CD4-positive, alpha-beta T cell treated with Interferon gamma for 1 hour (primary cell): ENCODE results near the gene ADCY4.
A peak's percentile ranks its signal among the peaks of the same experiment; 100 is the strongest.

Experiments
- DNase-seq: peaks from one replicate; pipeline ENCODE4 v3.0.0-alpha.2; 2020

The ADCY4 gene

DNA sequence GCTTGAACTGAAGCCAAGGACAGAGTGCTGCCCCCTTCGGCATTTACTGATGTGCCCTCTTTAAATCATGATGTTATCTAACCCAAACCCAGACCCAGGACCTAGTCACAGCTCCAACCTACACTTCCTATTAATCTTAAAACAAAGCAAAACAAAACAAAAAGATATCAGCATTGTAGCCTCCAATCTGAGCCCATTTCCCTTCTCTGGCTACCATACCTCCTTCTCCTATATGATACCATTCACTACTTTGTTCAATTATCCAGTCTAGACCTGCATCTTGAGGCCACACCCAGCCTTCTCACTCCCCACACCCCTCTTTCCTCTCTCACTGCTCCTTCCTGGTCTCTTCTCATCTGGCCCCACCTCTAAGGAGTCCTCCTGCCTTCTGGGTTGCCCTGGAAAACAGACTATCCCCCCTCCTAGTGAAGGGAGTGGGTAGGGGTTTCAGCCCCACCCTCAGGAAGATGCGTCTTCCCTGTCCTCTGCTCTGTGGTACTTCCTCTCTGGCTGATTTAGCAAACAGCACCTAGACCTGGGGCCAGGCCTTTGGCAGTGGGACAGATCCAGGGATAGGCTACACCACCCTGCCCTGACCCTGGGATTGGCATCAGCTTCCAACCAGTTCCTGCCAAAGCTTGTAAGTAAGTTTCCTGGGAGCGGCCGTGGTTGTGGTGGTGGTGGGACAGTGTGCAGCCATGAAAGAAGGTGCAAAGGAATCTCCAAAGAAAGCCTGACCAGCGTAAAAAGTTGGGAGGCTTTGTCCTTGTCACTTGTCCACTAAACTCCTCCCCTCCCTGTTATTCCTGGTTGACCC lies 20.3 kb downstream of the ADCY4 start:
- DNase-seq: no peak

DNA sequence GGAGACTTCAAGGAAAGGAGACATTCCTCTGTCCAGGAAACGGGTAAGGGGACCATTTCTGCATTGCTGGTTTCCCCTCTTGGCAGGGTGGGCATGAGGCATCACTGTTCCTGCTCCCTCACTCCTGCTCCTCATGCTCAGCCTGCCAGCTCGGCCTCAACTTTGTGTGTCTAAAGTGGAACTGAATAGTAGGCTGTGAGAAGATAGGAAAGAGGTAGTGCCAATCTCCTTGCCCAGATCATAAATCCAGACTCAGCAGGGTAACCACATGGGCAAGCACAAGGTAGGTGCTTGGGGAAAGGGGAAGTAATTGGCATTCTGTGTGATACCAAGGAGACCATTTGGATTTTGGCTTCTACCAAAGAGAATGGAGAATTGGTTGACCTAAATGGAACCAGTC lies 21.0 kb downstream of the ADCY4 start:
- no peak for DNase-seq

DNA sequence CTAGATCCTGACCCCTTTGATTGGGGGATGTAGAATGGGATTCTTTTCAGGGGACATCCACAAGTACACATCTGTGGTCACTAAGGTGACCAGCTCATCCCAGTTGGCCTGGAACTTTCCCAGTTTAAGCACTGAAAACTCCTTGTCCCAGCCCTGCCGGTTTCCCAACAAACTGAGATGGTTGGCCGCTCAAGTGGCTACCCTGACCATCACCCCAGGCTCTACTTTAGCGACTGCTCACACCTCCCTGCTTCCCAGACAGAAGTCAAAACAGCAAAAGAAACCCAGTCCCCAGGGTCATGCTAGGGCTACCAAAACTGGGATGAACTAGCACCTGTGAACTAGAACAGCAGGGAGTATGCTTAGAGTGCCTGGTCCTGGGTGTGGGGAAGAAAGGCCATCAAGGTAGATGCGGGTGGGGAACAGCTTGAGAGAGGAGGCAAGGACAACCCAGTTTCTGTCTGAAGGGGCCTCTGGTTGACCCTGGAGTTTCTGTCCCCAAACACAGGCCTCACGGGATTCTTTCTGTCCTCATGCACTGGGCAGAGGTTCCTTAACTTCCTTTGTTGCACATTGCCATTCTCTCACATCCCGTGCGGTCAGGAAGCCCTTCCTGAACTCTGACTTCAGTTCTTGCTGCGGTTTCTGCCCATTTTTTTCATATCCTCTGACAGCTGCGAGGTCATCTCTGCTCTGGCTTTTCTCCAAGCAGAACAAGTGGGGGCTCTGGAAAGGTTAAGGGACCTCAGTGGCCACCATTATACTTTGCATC lies 21.9 kb downstream of the ADCY4 start:
- peak; percentile 46 for DNase-seq

DNA sequence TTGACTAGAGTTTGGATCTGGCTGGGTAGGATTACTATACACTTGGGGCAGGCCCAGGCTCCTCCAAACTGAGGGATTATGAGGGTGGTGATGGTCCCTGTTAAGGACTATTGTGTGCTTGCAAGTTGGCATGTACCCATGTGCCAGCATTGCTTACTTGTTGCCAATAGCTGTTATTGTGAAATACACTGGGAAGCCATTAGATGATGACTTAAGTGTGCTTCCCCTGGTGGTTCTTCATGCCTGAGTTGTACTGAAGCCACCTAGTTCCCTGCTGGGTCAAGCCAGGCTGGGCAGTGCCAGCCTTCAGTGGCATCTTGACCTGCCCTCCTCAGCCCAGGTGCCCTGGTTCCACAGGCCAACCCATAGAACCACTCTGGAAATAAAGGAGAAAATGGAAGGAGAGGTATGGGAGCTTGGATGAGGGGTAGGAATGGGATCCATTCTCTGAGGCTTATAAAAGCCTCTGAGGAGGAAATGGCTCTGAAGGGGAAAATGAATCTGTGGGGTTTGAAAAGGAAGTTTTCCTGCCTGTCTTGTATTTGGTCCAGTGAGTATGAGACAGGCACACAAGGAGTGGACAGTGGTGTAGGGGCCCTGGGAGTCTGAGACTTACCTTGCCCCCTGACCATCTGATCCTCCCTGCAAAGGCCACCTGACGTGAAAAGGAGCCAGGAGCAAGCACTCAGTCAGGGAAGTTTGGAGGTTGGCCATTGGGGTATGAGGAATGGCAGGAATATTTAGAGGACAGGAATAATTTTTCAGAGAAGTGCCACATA lies 22.8 kb downstream of the ADCY4 start:
- DNase-seq: no peak

DNA sequence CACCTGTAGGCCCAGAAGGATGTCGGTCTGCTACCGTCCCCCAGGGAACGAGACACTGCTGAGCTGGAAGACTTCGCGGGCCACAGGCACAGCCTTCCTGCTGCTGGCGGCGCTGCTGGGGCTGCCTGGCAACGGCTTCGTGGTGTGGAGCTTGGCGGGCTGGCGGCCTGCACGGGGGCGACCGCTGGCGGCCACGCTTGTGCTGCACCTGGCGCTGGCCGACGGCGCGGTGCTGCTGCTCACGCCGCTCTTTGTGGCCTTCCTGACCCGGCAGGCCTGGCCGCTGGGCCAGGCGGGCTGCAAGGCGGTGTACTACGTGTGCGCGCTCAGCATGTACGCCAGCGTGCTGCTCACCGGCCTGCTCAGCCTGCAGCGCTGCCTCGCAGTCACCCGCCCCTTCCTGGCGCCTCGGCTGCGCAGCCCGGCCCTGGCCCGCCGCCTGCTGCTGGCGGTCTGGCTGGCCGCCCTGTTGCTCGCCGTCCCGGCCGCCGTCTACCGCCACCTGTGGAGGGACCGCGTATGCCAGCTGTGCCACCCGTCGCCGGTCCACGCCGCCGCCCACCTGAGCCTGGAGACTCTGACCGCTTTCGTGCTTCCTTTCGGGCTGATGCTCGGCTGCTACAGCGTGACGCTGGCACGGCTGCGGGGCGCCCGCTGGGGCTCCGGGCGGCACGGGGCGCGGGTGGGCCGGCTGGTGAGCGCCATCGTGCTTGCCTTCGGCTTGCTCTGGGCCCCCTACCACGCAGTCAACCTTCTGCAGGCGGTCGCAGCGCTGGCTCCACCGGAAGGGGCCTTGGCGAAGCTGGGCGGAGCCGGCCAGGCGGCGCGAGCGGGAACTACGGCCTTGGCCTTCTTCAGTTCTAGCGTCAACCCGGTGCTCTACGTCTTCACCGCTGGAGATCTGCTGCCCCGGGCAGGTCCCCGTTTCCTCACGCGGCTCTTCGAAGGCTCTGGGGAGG lies 23.9 kb downstream of the ADCY4 start, which contains the start of gene LTB4R:
Gene LTB4R, plus strand, starts transcription at position 857 of the 959 bp plus-strand sequence. CDS start 4,150 bp downstream, outside the sequence.
- peak; percentile 76 for DNase-seq

DNA sequence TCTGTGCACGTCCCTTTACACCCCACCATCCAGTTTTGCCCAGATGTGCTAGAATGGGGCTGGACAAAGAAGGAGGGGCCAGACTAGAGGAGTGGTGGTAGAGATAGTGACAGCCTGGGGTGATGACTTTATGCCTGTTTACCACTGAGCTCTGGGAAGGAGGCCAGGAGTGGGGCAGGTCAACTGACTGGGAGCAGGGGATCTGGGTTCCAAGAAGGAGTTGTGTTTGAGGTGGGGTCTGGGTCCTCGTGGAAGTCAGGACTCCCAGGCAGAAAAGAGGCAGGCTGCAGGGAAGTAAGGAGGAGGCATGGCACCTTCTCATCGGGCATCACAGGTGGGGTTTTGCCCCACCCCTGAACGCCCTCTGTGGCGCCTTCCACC lies 24.6 kb downstream of the ADCY4 start:
- DNase-seq: no peak

DNA sequence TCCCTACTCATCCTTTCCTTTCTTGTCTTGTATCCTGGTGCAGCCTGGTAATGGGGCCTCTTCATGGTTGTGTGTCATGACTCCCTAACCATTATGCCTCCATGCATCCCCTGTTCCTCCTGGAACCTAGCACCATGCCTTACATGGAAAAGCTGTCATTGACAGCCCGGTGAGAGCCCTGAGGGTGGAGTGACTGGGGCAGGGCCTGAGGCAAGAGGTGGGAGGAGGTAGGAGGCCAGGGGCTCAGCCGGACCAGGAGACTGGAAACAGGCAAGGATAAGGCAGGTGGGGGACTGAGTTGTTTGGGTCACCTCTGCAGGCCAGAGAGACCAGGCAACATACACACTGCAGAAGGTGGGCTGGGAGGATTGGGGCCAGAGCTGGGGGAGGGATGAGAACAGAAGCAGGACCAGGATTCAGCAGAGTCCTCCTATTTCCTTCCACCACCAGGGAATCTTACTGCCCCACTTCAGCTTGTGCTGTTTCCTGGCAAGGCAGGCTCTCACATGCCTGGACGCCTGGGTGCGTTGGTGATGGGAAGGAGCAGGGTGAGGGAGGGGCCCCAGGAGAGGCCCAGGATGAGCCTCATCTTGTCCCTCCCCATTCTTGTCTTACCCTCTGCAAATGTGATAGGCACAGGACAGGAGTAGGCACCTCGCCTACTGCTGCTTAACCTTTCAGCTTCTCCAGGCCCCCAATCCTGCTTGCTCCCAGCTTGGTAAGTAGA lies 25.2 kb downstream of the ADCY4 start, which contains the start of gene LTB4R2:
Gene LTB4R2, plus strand, starts transcription at position 603 of the 727 bp plus-strand sequence. CDS start 525 bp downstream, outside the sequence.
- no peak for DNase-seq

DNA sequence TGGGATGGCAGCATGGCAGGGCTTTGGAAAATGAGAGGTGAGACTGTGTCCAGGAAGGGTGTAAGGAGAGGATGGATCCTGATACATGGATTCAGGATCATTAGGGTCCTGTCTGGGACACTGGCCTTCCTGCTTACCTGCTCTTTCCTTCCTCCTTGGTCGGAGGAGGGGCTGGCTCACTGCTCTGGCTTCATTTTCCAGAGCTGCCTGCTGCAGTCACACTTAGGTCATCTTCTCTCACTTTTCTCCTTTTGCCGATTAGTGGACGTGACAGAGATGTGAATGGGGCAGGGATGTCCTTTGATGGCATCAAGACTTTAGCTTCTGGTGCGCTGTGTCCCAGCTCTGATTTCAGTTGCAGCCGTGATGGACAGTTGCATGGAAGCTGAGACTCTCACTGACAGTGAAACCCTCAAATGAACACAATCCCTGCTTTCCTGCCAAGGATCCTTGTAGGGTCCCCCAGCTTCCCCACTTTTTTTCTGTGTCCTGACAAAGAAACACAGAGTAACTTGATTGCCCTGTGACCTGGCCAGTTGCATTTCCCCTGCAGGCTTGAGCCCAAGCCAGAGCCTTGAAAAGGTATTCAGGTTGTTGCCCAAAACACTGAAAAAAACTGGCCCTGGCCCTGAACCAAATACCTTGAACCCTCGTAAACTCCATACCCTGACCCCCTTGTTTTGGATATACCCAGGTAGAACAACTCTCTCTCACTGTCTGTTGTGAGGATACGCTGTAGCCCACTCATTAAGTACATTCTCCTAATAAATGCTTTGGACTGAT lies 26.3 kb downstream of the ADCY4 start:
- no peak for DNase-seq

DNA sequence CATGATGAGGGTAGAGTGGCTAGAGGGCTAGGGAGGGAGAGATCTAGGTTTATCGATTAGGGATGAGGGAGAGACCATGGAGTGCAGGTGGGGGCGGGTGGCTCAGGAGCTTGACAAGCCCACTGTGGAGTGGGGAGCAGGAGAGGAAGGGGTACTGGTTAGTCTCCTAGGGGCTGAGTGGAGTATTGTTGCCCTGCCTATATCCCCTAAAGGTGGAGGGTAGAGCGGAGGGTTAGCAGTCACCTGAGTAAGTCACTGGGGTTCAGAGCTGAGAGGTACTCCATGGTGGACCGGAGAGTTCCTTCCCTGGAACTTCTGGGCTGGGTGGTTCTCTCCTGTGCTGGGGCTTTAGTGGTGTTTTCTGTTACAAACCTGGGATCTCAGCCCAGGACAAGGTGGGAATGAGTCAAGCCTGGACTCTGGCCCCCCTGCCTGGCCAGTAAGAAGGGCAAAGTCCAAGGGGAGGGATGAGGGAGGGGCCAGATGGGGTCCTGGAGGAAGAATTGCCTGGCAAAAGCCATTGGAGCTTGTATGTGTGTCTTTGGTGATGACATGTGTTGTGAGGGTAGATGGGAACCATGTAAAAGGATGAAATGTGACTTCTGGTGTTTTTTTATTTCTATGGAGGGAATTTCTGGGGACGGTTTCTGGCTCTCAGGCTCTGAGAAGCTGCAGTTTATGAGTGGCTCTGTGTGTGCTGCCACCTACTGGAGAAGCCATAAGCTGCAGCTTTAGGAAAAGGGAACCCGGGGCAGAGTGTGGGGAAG lies 27.1 kb downstream of the ADCY4 start, which contains the start of gene CIDEB:
Gene CIDEB, minus strand, starts transcription at position 403 of the 767 bp plus-strand sequence. Its CDS starts 119 bp downstream, at position 284.
- DNase-seq: peak; percentile 59

DNA sequence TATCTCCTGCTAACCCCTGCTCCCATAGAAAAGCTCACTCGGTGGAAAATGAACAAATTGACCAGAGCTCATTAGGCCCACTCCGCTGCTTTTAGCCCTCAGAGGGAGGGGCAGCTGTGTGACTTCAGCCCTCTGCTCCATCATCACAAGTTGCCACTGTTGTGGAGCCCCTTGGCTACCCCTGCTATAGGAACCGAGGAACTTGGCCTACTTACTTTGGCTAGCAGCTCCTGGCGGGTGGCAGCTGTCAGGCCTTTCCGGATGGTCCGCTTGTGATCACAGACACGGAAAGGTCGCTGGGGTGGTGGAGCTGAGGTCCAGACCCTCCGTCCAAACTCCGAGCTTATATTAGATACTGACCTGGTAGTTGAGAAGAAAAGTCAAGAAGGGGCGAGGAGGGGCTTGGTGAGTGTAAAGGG lies 27.7 kb downstream of the ADCY4 start:
- no peak for DNase-seq

DNA sequence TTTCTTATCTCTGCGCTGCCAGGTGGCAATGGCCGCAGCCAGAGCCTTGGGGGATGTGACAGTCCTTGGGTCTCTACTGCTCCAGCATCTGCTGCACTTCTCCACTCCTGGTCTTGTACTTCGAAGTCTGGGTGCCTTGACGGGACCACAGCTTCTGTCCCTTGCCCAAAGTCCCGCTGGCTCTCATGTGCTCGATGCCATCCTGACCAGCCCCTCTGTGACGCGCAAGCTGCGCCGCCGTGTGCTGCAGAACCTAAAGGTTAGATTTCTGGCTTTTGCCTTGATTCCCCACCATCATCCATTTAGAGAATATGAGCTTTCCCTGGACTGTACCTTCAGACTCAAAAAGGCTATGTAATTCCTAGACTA lies 30.9 kb downstream of the ADCY4 start:
- no peak for DNase-seq

DNA sequence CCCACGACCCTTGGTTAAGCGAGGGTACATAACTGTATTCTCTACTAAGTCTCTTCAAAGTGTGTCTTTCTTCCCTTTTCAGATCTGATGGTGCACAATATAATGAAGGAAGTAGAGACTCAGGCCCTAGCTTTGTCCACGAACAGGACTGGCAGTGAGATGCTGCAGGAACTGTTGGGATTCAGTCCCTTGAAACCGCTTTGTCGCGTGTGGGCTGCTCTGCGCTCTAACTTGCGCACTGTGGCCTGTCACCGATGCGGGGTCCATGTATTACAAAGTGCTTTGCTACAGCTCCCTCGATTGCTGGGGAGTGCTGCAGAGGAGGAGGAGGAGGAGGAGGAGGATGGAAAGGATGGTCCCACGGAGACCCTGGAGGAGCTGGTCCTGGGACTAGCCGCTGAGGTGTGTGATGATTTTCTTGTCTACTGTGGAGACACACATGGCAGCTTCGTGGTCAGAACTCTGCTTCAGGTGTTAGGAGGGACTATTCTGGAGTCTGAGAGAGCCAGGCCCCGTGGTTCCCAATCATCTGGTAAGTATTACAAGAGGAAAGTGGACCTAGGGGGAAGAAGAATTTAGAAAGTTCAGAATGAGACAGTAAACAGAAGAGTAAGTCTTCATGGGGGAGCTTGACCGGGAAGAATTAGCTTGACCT lies 34.4 kb downstream of the ADCY4 start:
- DNase-seq: no peak

DNA sequence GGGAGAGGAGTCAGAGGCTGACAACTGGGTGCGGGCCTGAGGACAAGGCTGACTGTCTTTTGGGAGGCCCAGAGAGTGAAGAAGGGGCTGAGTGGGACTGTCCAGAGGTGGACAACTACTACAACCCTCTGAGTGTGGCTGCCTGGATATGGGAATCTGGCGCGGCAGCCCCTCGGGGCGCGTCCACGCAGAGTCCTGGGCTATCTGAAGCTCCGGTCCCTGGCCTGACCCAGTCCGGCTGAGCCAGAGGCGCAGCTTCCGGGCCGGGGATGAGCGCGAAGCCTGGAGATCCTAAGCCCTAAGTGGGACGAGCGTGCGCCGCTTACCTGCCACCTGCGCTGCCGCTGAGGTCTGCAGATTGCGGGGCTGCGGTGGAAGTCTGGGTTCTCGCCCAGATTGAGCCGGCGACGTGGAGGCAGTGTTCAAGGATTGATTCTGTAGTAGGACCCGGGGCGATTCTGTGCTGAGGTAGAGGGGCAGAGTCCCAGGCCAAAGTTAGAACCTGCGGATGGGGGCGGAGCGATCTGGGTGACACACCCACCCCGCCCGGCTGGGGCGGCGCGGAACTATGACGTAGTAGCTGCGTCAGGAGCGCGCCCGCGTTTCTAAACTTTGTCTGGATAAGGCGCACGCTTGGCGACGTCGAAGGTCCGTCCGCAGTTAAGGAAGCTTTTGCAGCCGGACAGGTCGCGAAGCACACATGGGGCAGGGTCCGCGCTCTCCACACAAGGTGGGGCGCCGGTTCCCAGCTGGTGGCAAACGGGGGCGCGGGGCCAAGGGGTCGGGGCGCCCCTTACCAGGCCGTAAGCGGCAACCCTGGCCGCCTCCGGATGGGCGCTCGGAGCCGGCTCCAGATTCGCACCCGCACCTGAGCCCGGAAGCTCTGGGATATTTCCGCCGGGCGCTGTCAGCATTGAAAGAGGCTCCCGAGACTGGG lies 35.3 kb downstream of the ADCY4 start, which contains the start of the genes DHRS1 and NOP9:
Gene DHRS1, minus strand, starts transcription at position 526 of the 937 bp plus-strand sequence. CDS start 674 bp downstream, outside the sequence.
Gene NOP9, plus strand, starts transcription at position 596 of the 937 bp plus-strand sequence. Its CDS starts 105 bp downstream, at position 701.
- peak; percentile 86 for DNase-seq

DNA sequence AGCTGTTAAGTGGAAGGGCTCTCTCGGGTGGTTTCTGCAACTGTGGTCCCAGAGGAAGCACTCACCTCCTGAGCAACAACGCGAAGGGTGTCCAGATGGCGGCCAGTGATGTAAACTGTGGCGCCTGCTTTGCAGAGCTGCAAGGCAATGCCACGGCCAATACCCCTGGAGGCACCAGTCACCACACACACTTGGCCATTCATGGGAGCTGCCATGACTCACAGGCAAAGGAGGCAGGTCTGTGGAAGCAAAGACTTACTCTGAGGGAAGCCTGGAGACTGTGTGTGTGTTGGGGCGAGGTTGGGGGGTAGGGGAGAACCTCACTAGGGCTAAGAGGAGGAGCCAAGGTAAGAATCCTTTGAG lies 36.0 kb downstream of the ADCY4 start:
- DNase-seq: peak; percentile 20

DNA sequence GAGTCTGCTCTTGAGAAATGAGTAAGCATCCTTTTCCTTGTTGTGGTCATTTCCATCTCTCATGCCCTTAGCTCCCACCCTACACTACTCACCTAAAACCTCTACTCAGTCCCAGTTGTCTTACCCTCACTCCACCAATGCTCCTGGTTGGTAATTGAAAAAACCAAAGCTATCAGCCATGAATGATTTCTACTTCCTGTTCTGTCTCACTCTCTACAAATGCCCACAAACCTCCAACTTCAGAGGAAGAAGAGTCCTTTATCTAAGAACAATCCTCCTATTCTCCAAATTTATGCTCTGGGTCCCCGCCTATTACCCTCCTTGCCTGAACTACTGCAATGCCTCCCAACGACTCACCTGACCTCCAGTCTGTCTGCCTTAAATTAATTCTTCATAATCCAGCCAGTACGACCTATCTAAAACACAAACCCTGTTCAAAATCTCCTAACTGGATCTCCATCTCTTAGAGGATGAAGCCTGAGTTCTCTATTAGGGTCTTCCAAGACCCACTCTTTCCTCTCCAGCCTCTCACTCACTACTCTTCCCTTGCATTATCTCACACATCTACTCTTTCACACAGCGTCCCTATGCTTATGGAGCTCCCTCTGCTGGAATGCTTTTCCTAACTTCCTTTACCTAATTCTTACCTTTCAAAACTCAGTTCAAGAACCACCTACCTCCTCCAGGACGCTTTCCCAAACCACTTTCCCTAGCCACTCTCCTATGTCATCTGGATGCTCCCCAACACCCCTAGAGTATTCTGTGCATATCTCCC lies 37.5 kb downstream of the ADCY4 start:
- DNase-seq: no peak

DNA sequence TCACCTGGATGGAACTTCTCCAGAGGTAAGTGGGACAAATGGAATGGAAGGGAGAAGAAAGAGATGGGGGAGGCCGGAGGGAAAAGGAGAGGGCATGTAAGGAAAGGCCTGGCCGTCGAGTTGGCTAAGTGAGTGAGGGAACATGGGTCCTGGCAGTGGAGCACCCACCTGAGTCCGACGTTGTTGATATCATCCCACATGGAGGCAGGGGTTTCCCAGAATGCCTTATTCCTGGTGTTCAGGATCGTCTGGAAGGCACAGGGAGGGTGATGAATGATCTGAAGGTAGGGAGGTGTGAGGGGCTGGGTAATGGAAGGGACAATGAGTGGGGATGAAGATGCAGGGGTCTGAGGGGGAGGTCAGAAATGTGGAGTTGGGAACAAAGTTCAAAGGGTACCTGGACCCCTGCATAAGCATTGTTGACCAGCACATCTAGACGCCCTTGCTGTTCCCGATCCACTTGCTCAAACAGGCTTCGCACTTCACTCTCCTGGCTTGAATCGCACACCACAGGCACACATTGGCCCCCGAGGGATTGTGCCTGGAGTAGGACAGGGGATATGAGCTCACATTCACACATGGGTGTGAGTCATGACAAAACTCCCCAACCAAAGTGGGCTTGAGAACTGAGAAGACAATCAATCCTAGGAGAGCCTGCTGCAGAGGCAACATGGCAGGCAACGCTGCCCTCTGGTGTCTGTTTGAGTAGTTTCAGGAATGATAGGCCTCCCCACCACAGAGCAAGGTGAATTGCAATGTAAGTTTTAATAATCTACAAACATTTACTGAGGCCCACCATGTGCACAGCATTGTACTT lies 38.3 kb downstream of the ADCY4 start:
- DNase-seq: peak; percentile 80
